ENCODE results near the gene CMSS1. TPM values are rescaled to one million over a fixed set of nuclear protein-coding genes. Genes with fewer than 3 reads are reported as not detected.

The CMSS1 gene
- polyA plus RNA-seq, 1 donor from 2014 or later: 31.8 TPM

GRCh38 chr3:99879275-99879674, 61.6 kb downstream of the CMSS1 start:
- no peak overlapping the region for H3K4me2 ChIP-seq (ENCODE audit: low read length)
- H3K79me2 ChIP-seq (replicated peaks; ENCODE audit: insufficient read depth, low read length): no peaks in the 10 kb centered on the region
- H2AFZ ChIP-seq (ENCODE audit: low read depth, low read length): no peak overlapping the region
- TF ChIP-seq, protein P1, sequence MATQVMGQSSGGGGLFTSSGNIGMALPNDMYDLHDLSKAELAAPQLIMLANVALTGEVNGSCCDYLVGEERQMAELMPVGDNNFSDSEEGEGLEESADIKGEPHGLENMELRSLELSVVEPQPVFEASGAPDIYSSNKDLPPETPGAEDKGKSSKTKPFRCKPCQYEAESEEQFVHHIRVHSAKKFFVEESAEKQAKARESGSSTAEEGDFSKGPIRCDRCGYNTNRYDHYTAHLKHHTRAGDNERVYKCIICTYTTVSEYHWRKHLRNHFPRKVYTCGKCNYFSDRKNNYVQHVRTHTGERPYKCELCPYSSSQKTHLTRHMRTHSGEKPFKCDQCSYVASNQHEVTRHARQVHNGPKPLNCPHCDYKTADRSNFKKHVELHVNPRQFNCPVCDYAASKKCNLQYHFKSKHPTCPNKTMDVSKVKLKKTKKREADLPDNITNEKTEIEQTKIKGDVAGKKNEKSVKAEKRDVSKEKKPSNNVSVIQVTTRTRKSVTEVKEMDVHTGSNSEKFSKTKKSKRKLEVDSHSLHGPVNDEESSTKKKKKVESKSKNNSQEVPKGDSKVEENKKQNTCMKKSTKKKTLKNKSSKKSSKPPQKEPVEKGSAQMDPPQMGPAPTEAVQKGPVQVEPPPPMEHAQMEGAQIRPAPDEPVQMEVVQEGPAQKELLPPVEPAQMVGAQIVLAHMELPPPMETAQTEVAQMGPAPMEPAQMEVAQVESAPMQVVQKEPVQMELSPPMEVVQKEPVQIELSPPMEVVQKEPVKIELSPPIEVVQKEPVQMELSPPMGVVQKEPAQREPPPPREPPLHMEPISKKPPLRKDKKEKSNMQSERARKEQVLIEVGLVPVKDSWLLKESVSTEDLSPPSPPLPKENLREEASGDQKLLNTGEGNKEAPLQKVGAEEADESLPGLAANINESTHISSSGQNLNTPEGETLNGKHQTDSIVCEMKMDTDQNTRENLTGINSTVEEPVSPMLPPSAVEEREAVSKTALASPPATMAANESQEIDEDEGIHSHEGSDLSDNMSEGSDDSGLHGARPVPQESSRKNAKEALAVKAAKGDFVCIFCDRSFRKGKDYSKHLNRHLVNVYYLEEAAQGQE (IDR thresholded peaks at IDR 0.05; ENCODE audit: borderline replicate concordance): no peak
- TF ChIP-seq EZH2 (IDR thresholded peaks at IDR 0.05; ENCODE audit: borderline replicate concordance, insufficient read depth, low read length, poor library complexity, severe bottlenecking): no peak
- no peak for TF ChIP-seq POLR2AphosphoS5 (IDR thresholded peaks at IDR 0.05)
- no peak for TF ChIP-seq SMC3 (conservative IDR thresholded peaks at IDR 0.05; ENCODE audit: poor library complexity)
- TF ChIP-seq EP300 (conservative IDR thresholded peaks at IDR 0.05; ENCODE audit: poor library complexity, severe bottlenecking): no peak
- TF ChIP-seq, protein P2, sequence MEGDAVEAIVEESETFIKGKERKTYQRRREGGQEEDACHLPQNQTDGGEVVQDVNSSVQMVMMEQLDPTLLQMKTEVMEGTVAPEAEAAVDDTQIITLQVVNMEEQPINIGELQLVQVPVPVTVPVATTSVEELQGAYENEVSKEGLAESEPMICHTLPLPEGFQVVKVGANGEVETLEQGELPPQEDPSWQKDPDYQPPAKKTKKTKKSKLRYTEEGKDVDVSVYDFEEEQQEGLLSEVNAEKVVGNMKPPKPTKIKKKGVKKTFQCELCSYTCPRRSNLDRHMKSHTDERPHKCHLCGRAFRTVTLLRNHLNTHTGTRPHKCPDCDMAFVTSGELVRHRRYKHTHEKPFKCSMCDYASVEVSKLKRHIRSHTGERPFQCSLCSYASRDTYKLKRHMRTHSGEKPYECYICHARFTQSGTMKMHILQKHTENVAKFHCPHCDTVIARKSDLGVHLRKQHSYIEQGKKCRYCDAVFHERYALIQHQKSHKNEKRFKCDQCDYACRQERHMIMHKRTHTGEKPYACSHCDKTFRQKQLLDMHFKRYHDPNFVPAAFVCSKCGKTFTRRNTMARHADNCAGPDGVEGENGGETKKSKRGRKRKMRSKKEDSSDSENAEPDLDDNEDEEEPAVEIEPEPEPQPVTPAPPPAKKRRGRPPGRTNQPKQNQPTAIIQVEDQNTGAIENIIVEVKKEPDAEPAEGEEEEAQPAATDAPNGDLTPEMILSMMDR (IDR thresholded peaks at IDR 0.05; ENCODE audit: poor library complexity, severe bottlenecking): no peak
- no peak for TF ChIP-seq TAF1 (IDR thresholded peaks at IDR 0.05; ENCODE audit: low read depth)
- no peak for TF ChIP-seq MXI1 (conservative IDR thresholded peaks at IDR 0.05; ENCODE audit: poor library complexity, severe bottlenecking)
- TF ChIP-seq RAD21 (conservative IDR thresholded peaks at IDR 0.05): no peak
- no peaks in the 10 kb centered on the region for H4K20me1 ChIP-seq (ENCODE audit: insufficient read depth)
- H3F3A ChIP-seq (ENCODE audit: insufficient read depth, low read length, poor library complexity, severe bottlenecking): no peaks in the 10 kb centered on the region
- H3K9ac ChIP-seq (ENCODE audit: low read length): no peak overlapping the region
- H3K27ac ChIP-seq (ENCODE audit: low read length): no peak overlapping the region
- H3K4me3 ChIP-seq (ENCODE audit: low read length): no peak overlapping the region
- no peaks in the 10 kb centered on the region for H3K9me2 ChIP-seq (ENCODE audit: insufficient read depth, low read length)
- no peaks in the 10 kb centered on the region for H3K9me3 ChIP-seq (ENCODE audit: low read length)
- H3K36me3 ChIP-seq (ENCODE audit: insufficient read depth, low read length): no peaks in the 10 kb centered on the region
- peaks cover 28% of the 10 kb centered on the region for H3K27me3 ChIP-seq (ENCODE audit: insufficient read depth, low read depth, low read length)

DNA sequence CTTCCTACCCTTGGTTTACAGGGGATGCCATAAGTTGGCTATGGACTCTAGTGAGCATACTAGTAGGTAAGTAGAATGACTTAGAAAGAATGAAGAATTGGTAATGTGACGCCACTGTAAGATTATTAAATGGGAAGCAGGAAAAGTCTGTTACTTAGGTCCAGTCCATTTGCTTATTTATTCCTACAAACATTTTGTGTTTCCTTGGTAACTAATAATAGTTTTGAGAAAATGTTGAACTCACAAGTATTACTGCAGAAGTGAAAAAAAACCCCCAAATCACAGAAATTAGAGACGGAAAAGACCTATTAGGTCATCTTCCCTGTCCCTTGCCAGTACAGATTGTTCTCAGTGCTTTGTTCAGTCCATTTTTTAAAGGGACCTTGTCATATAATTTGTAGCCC, 63.5 kb downstream of the CMSS1 start:
- Histone ChIP-seq H2AFZ (ENCODE audit: low read depth, low read length) (no peak overlapping the region), H3F3A (ENCODE audit: insufficient read depth, low read length, poor library complexity, severe bottlenecking) (no peaks in the 10 kb centered on the region), H3K9me3 (ENCODE audit: low read length) (no peaks in the 10 kb centered on the region), H3K4me3 (ENCODE audit: low read length) (no peak overlapping the region), H4K20me1 (ENCODE audit: insufficient read depth) (no peaks in the 10 kb centered on the region), H3K4me2 (ENCODE audit: low read length) (no peak overlapping the region), H3K9me2 (ENCODE audit: insufficient read depth, low read length) (no peaks in the 10 kb centered on the region), H3K36me3 (ENCODE audit: insufficient read depth, low read length) (no peaks in the 10 kb centered on the region), H3K27ac (ENCODE audit: low read length) (no peak overlapping the region), H3K79me2 (replicated peaks; ENCODE audit: insufficient read depth, low read length) (no peaks in the 10 kb centered on the region), H3K27me3 (ENCODE audit: insufficient read depth, low read depth, low read length) (peaks cover 11% of the 10 kb centered on the region), H3K9ac (ENCODE audit: low read length) (no peak overlapping the region)
- TF ChIP-seq RAD21 (conservative IDR thresholded peaks at IDR 0.05) (no peak), EP300 (conservative IDR thresholded peaks at IDR 0.05; ENCODE audit: poor library complexity, severe bottlenecking) (no peak), POLR2AphosphoS5 (IDR thresholded peaks at IDR 0.05) (no peak), MXI1 (conservative IDR thresholded peaks at IDR 0.05; ENCODE audit: poor library complexity, severe bottlenecking) (no peak), SMC3 (conservative IDR thresholded peaks at IDR 0.05; ENCODE audit: poor library complexity) (no peak), EZH2 (IDR thresholded peaks at IDR 0.05; ENCODE audit: borderline replicate concordance, insufficient read depth, low read length, poor library complexity, severe bottlenecking) (no peak), TAF1 (IDR thresholded peaks at IDR 0.05; ENCODE audit: low read depth) (no peak)
- TF ChIP-seq, protein P1 (IDR thresholded peaks at IDR 0.05; ENCODE audit: borderline replicate concordance): no peak
- TF ChIP-seq, protein P2 (IDR thresholded peaks at IDR 0.05; ENCODE audit: poor library complexity, severe bottlenecking): no peak
